Sigmoid colon (tissue), 7 donors: Measurements from ENCODE around the gene ALDOB. TPM values are rescaled to one million over a fixed set of nuclear protein-coding genes. Genes with fewer than 3 reads are reported as not detected.

Experiments
- DNase-seq: peaks from one replicate; pipeline ENCODE4 v3.0.0-alpha.2; 2019
- H3K27ac ChIP-seq, 4 donors: fragments of 200-600 bp; sonication (generic); one replicate each; pipeline ENCODE4 v1.5.1; 2016 to 2019; ENCODE audit warnings: mild to moderate bottlenecking in 1 of 4
- H3K27me3 ChIP-seq, 3 donors: fragments of 200-600 bp; sonication (generic); one replicate each; pipeline ENCODE4 v1.5.1; 2019; ENCODE audit warnings: mild to moderate bottlenecking in 1 of 3
- H3K36me3 ChIP-seq, 4 donors: fragments of 200-600 bp; sonication (generic); one replicate each; pipeline ENCODE4 v1.5.1; 2016 to 2019
- H3K4me1 ChIP-seq, 4 donors: fragments of 200-600 bp; sonication (generic); one replicate each; pipeline ENCODE4 v1.5.1; 2017 to 2019
- H3K4me3 ChIP-seq, 4 donors: fragments of 200-600 bp; sonication (generic); one replicate each; pipeline ENCODE4 v1.5.1; 2017 to 2019; ENCODE audit warnings: mild to moderate bottlenecking in 2 of 4, moderate library complexity in 1 of 4
- H3K9me3 ChIP-seq, 4 donors: fragments of 200-600 bp in 3 of 4; sonication (generic) in 3 of 4; one replicate each; pipeline versions ENCODE4 v1.5.1 to v1.6.1; 2013 to 2019
- CTCF ChIP-seq, 4 experiments: fragments of 450-650 bp in 3 of 4; fragments of 200-600 bp in 1 of 4; IDR thresholded peaks; one replicate each; pipeline ENCODE4 v1.5.1; 2016 to 2019; ENCODE audit warnings: antibody characterized with exemption in 4 of 4, mild to moderate bottlenecking in 3 of 4, moderate library complexity in 2 of 4
- EP300 ChIP-seq, 4 donors: sonication (generic); formaldehyde crosslinking; IDR thresholded peaks; one replicate each; pipeline ENCODE4 v1.6.1; 2017; ENCODE audit warnings: antibody characterized with exemption in 4 of 4
- POLR2A ChIP-seq, 2 donors: fragments of 450-650 bp; IDR thresholded peaks; one replicate each; pipeline ENCODE4 v1.6.1; 2016; ENCODE audit warnings: antibody characterized with exemption in 2 of 2, mild to moderate bottlenecking in 2 of 2, moderate library complexity in 2 of 2
- POLR2AphosphoS5 ChIP-seq, 4 donors: sonication (generic); formaldehyde crosslinking; IDR thresholded peaks; one replicate each; pipeline ENCODE4 v1.6.1; 2017; ENCODE audit warnings: antibody characterized with exemption in 4 of 4
- WGBS, 2 donors: extraction: QIAGEN DNeasy Blood & Tissue Kit; methylation state at CpG; one replicate each; pipeline ENCODE4 v1.1.7; 2013; 5-methylcytosine and 5-hydroxymethylcytosine counted together
- intact Hi-C: fragments of 100-400 bp; cut with DNase I; formaldehyde crosslinking; loops from one replicate; pipeline ENCODE4 v1.15.1; 2023
- polyA plus RNA-seq, 3 donors: library from polyadenylated mRNA; stranded (reverse); fragments of 200-250 nt; gene quantifications; one replicate each; pipeline ENCODE4 v1.2.3, GENCODE V29; 2013
- total RNA-seq, 4 donors: library from RNA; depleted of rRNA; stranded (reverse); fragments of >200 nt; gene quantifications; one replicate each; pipeline ENCODE4 v1.1.0, GENCODE V29; 2016
- donor health status: healthy with polysubstance abuse.
- donor health status: Bipolar disorder and iron deficiency.
- donor health status: healthy.

ALDOB gene
- total and polyA plus RNA-seq, 7 donors: 0.82 to 40.5 (median 1.1) TPM; not detected in 2

DNA sequence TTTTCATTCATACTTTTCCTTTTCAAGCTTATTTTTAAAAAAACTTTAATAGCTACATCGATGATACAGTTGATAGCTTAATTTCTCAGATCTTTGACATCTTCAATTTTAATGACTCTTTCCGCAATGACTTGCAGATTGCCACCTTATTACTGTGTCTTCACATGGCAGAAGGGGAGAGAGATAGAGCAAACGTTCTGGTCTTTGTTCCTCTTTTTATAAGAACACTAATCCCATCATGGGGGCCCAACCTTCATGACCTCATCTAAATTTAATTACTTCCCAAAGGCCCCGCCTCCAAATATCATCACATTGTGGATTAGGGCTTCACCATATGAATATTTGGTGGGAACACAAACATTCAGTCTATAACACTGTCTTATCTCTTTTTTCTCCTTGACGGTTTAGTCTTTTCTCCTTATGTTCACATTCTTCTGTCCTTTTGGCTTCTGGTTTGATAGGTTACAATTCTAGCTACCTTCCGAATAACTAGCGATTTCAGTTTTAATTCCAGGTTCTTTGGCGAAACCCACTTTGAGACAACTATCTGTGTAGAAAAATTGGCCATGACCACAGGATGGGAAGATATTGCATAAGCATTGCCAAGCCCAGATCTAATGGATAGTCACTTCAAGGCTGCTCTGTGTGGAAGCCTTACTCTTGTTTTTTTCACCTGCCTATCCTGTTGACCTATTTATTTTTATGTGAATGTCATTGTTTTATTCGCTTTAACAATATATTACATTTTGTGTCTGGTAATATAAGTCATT lies 31.9 kb downstream of the ALDOB start:
- Histone ChIP-seq H3K9me3 (peaks cover 15 to 43% (median 25%) of the 10 kb centered on the region in 4 donors), H3K27me3 (no peaks in the 10 kb centered on the region), H3K36me3 (peaks cover 48 to 88% (median 79%) of the 10 kb centered on the region in 4 donors), H3K27ac (no peak overlapping the region), H3K4me3 (no peak overlapping the region), H3K4me1 (peaks cover 0 to 27% (median 17%) of the 10 kb centered on the region in 4 donors)
- TF ChIP-seq POLR2AphosphoS5 (IDR thresholded peaks at IDR 0.05): no peak
- TF ChIP-seq POLR2A (IDR thresholded peaks at IDR 0.05): no peak
- TF ChIP-seq CTCF (IDR thresholded peaks at IDR 0.05): no peak
- no peak for TF ChIP-seq EP300 (IDR thresholded peaks at IDR 0.05)
- DNase-seq: no peak
- intact Hi-C loops: no loop called here
- WGBS, 2 donors: 92 to 93% methylated on average over 9 of the region's 9 CpGs

- no peak for TF ChIP-seq POLR2A (IDR thresholded peaks at IDR 0.05)
- TF ChIP-seq POLR2AphosphoS5 (IDR thresholded peaks at IDR 0.05): peak in 1 of 4 donors; percentile 17
- TF ChIP-seq CTCF (IDR thresholded peaks at IDR 0.05): no peak
- peak in 1 of 4 donors; percentile 3 for TF ChIP-seq EP300 (IDR thresholded peaks at IDR 0.05)
- intact Hi-C loops: loop anchor here (2.0 kb wide), 1 partner anchor 39 kb away; no protein-coding TSS in a partner anchor
- H3K9me3 ChIP-seq: peaks cover 0 to 9% (median 4%) of the 10 kb centered on the region in 4 donors
- H3K27me3 ChIP-seq: no peaks in the 10 kb centered on the region
- peak overlapping the region in 2 of 4 donors; percentile 88 to 92 for H3K27ac ChIP-seq
- H3K4me1 ChIP-seq: peaks cover 0 to 50% (median 36%) of the 10 kb centered on the region in 4 donors
- no peak for DNase-seq
- peak overlapping the region in 2 of 4 donors; percentile 76 to 77 for H3K4me3 ChIP-seq
- peaks cover 30 to 53% (median 44%) of the 10 kb centered on the region in 4 donors for H3K36me3 ChIP-seq
- 63% methylated on average over 5 of the region's 5 CpGs for WGBS, 2 donors
Observed at GRCh38 chr9:101400120-101400519, 35.5 kb downstream of the ALDOB start.

DNA sequence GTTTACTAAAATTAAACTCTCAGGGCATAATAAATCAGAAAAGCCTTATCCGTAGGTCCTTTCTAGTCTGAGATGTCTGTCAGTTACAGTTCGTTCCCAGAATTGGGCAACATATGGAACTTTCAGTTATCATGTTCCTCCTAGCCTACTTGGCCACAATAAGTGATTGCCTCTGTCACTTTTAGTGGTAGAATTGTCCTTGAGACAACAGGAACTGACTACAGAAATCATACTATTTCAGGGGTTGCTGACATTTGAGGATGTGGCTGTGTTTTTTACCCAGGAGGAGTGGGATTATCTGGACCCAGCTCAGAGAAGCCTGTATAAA lies 36.0 kb downstream of the ALDOB start:
- no peak for DNase-seq
- intact Hi-C loops: loop anchor here (5.0 kb wide), 1 partner anchor 1577 kb away; the partner anchor contains the start of gene NR4A3
- Histone ChIP-seq H3K9me3 (peaks cover 0 to 5% (median 2%) of the 10 kb centered on the region in 4 donors), H3K27ac (peak overlapping the region; percentile 82 to 92 (median 88)), H3K4me3 (peak overlapping the region; percentile 57 to 77 (median 66)), H3K4me1 (peaks cover 0 to 50% (median 37%) of the 10 kb centered on the region in 4 donors), H3K36me3 (peaks cover 25 to 48% (median 40%) of the 10 kb centered on the region in 4 donors), H3K27me3 (no peaks in the 10 kb centered on the region)
- TF ChIP-seq EP300 (IDR thresholded peaks at IDR 0.05): no peak
- TF ChIP-seq CTCF (IDR thresholded peaks at IDR 0.05): no peak
- TF ChIP-seq POLR2AphosphoS5 (IDR thresholded peaks at IDR 0.05): no peak
- no peak for TF ChIP-seq POLR2A (IDR thresholded peaks at IDR 0.05)
- 3 to 8% methylated on average over 2 of the region's 2 CpGs for WGBS, 2 donors

DNA sequence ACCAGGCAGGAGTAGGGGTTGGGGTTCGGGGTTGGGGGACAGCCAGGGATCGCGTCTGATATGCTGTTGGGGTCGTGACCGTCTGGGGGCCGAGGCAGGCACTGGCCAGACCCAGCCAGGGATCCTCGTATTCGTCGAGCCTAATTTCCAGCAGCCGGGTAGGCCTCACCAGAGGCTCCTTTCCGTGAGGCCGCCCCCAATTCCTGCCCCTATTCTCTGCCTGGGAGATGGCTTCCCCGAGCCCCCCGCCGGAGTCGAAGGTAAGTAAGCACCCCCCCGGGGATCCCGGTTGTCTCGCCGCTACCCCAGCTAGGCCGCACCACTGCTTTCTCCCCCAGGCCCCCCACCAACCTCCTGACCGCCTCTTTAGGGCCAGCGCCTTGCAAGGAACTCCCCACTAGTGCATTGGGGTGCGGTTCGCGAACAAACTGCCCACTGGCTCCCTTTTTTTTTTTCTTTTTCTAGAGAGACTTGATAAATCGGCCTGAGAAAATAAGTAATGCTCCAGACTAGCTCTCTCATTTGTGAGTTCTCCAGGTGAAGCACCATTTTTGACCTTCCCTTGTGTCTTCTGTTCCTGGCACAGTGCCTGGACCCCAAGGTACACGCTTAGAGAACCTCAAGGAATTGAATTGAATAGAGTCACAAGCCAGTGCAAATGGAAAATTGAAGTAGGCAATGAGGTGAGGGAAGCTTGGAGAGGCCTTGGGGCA lies 36.5 kb downstream of the ALDOB start:
- peak overlapping the region; percentile 82 to 92 (median 88) for H3K27ac ChIP-seq
- TF ChIP-seq POLR2A (IDR thresholded peaks at IDR 0.05) (no peak), POLR2AphosphoS5 (IDR thresholded peaks at IDR 0.05) (no peak)
- peak; percentile 64 for DNase-seq
- 2% methylated on average over 28 of the region's 28 CpGs for WGBS, 2 donors
- H3K9me3 ChIP-seq: peaks cover 0 to 4% (median 2%) of the 10 kb centered on the region in 4 donors
- intact Hi-C loops: loop anchor here (1.0 to 5.0 kb wide), 3 partner anchors 50 to 1577 kb away; partner anchors contain the start of genes NR4A3 and RNF20
- peaks cover 0 to 50% (median 37%) of the 10 kb centered on the region in 4 donors for H3K4me1 ChIP-seq
- H3K4me3 ChIP-seq: peak overlapping the region; percentile 57 to 77 (median 66)
- H3K36me3 ChIP-seq: peaks cover 20 to 42% (median 34%) of the 10 kb centered on the region in 4 donors
- no peaks in the 10 kb centered on the region for H3K27me3 ChIP-seq
